ENCODE results near the gene RAB5B.

RAB5B gene

GRCh38 chr12:55973599-55974307, at the start of gene RAB5B (continued):
- TF ChIP-seq ZNF362 (tag by site-specific recombination; IDR thresholded peaks at IDR 0.05) (no peak), ZNF157 (tag by site-specific recombination; IDR thresholded peaks at IDR 0.05) (no peak), MZF1 (tag by site-specific recombination; IDR thresholded peaks at IDR 0.05; ENCODE audit: borderline replicate concordance) (no peak), TSHZ1 (tag by site-specific recombination; IDR thresholded peaks at IDR 0.05; ENCODE audit: borderline replicate concordance) (no peak; the same call in 1 of the 2 replicates), ZBTB21 (tag by site-specific recombination; IDR thresholded peaks at IDR 0.05) (no peak), ZNF560 (tag by site-specific recombination; IDR thresholded peaks at IDR 0.05; ENCODE audit: borderline replicate concordance) (no peak), SP7 (tag by site-specific recombination; IDR thresholded peaks at IDR 0.05) (peak; percentile 72; the same call in 1 of the 2 replicates), ZNF510 (tag by site-specific recombination; IDR thresholded peaks at IDR 0.05; ENCODE audit: insufficient replicate concordance) (no peak), ZNF114 (tag by site-specific recombination; IDR thresholded peaks at IDR 0.05) (no peak), ZSCAN16 (tag by site-specific recombination; IDR thresholded peaks at IDR 0.05) (no peak), KLF9 (tag by site-specific recombination; IDR thresholded peaks at IDR 0.05; ENCODE audit: low read depth) (peak; percentile 90), PRDM4 (tag by site-specific recombination; IDR thresholded peaks at IDR 0.05) (0 out of 2 replicates have a peak, but pooled peaks have one; percentile 31), ZNF488 (tag by site-specific recombination; IDR thresholded peaks at IDR 0.05) (no peak), ZNF24 (tag by site-specific recombination; IDR thresholded peaks at IDR 0.05) (no peak), ZNF155 (tag by site-specific recombination; IDR thresholded peaks at IDR 0.05) (no peak), ZNF561 (tag by site-specific recombination; IDR thresholded peaks at IDR 0.05; ENCODE audit: borderline replicate concordance) (no peak; the same call in 1 of the 2 replicates), ZNF473 (tag by site-specific recombination; IDR thresholded peaks at IDR 0.05) (no peak), ZNF558 (tag by site-specific recombination; IDR thresholded peaks at IDR 0.05) (no peak), ZNF776 (tag by site-specific recombination; IDR thresholded peaks at IDR 0.05; ENCODE audit: borderline replicate concordance) (no peak), ZNF624 (tag by site-specific recombination; IDR thresholded peaks at IDR 0.05) (no peak), ZNF639 (tag by site-specific recombination; IDR thresholded peaks at IDR 0.05) (no peak; the same call in 1 of the 2 replicates), REPIN1 (tag by site-specific recombination; IDR thresholded peaks at IDR 0.05; ENCODE audit: low read depth) (no peak), SP3 (tag by site-specific recombination; IDR thresholded peaks at IDR 0.05) (peak; percentile 100), ZNF513 (tag by site-specific recombination; IDR thresholded peaks at IDR 0.05) (no peak), ZNF555 (tag by site-specific recombination; conservative IDR thresholded peaks at IDR 0.05) (no peak)
